ENCODE results near the gene TMEM242.
"Not testable (repeated sequence)": the region's sequence is repeated elsewhere in the genome, so short reads cannot be mapped to it uniquely, and the experiment has no call there.

The TMEM242 gene

DNA sequence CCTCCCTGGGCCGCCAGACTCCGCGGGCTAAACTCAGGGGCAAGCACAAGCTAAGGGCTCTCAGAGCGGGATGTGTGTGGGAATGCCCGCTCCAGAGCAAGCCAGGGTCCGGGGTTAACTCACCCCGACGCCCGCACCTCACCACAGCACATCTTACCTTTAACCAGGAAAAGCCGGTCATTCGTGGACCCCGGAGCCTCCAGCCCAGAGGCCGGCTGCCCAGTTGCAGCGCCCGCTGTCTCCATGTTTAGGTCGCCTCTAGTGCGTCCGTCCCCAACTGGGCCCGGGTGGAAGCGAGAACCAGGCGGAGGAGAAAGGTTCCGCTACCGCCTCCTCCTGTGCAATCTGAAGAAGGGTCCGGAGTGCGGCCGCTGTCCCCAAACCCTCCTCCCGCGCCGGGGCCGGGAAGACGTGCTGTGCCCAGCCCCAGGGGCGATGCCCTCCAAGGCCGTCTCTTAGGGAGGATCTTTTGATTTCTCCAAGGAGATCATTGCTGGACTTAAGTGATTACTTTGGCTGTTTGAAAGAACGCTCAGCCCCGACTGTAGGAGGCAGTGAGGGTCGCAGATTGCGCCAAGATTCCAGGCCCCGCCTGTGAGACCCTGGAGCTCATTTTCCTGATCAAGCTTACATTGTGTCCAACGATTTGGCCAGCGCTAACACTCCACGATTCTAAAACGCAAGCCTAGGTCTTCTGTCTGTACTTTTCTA, at the start of gene TMEM242:
TSS of gene TMEM242 (minus strand) at position 265 of the 711 bp plus-strand sequence. CDS start at position 245, 20 bp downstream.
- DNase-seq, result peak; percentile 86

DNA sequence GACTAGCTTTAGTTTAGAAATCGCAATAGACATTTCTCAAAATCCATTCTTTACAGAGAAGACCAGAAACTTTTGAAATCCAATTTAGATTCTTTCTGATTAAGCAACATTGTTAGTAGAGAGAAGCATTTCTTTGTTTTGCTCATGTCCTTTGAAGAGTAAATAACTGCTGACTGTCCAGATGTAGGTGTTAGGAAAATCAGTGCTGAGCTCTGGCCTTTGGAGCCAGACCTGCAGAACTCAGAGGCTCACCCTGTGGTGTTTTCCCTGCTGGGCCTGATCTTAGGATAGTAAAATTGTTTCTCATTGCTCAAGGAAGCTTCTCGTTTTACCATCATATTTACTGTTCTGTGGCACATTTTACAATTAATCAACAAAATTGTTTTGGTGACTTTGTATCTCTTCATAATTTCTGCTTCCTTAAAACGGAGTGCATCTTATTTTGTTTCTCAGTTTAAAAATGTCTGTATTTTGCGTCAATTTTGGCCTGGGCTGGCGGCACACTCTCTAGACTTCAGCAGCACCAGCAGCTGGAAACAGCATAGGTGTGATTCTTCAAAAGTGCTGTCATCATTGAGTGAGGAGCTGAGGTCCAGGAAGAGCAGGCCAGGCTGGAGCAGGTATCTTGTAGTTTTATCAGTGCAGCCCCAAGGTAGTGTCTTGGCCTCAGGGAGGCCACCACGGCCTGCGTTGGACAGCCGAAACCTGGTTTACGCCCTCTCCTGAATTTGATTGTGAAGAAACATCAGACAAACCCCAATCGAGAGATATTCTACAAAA, 49.4 kb upstream of the TMEM242 start:
- DNase-seq, result no peak

- no peak for DNase-seq
Measured at GRCh38 chr6:157370755-157371154, 47.4 kb upstream of the TMEM242 start.

GRCh38 chr6:157368359-157369049, 45.2 kb upstream of the TMEM242 start:
- no peak for DNase-seq

DNA sequence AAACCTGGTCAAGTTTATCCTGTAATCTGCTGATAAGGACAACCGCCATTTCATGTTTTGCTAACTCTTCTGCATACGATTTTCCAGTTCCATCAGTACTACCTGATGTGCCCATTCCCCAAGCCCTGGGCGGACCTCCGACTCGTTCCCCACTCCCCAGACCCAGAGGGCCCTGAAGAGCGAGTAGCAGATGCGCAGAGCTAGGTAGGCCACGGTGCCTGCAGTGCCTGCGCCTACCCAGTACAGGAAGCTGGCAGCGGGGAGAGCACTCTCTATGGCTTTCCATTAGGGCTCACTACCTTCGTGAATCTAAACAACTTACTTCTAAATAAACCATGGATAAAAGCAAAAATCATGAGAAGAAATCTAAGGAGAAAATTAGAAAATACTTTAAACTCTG, 43.3 kb upstream of the TMEM242 start:
- no peak for DNase-seq

GRCh38 chr6:157364705-157365104, 41.4 kb upstream of the TMEM242 start:
- DNase-seq, result no peak

DNA sequence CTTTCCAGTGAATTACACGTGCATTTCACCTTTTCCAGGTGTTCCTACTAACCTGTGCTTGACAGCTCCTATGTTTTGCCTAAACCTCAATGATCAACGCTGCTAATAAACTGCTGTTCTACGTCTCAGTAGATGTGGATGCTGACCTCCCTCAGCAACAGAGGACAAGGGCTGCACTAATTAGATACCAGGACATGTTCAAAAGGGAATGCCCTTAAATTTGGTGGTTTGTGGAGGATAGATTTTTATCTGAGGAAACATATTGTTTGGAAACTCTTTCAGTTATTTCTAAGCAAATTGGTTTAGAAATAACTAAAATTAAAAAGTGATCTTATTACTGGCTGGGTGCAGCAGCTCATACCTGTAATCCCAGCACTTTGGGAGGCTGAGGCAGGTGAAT, 38.6 kb upstream of the TMEM242 start:
- DNase-seq, result no peak

GRCh38 chr6:157358287-157358686, 35.0 kb upstream of the TMEM242 start:
- DNase-seq, result no peak

- DNase-seq, result no peak
Measured at GRCh38 chr6:157346373-157346772, 23.1 kb upstream of the TMEM242 start.

GRCh38 chr6:157343732-157344131, 20.4 kb upstream of the TMEM242 start:
- DNase-seq, result no peak

- no peak for DNase-seq
Measured at GRCh38 chr6:157339432-157339831, 16.1 kb upstream of the TMEM242 start.

DNA sequence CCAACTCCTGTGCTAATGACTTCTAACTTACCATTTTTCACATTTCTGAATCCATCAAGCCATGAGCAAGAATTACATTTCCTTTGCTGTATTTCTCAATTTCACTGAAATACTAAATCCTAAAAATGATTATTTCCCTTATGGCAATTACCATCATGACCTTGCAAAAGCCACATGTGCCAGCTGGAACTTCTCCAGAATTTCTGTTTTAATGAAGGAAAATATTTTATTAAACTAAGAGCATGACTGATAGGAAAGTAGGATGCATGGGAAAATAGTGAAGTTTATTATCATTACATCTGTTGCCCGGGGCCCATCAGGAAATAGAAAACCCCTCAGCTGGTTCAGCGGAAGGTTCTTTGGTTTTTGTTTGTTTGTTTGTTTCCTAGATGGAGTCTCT, 14.4 kb upstream of the TMEM242 start:
- no peak for DNase-seq

DNA sequence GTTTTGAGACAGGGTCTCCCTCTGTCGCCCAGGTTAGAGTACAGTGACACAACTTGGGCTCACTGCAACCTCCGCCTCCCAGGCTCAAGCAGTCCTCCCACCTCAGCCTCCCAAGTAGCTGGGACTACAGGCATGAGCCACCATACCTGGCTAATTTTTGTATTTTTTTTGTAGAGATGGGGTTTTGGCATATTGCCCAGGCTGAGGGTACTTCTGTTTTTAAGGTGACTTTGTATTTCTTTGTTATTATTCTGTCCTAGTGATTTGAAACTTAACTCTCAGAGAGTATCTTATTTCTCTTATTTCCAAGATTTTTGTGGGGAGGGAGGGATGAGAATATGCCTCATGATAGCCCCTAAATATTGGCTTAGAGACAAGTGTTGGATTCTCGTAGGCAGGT, 14.0 kb upstream of the TMEM242 start:
- not testable (repeated sequence) for DNase-seq

DNA sequence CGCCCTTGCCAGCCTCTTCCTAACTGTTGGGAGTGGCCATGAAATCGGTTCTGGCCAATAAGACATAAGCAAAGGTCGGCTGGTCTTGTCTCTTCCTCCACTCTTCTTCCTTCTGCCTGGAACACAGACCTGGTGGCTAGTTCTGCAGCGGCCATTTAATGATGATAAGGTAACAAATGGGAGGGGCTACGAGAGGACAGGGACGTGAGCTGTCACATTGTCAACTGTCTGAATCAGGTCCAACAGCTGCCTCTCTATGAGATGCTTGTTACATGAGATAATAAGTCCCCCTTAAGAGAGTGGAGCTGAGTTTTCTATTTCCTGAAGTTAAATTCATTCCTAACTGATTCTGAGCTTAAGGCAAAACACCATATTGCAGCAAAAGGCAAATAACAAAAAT, 12.5 kb upstream of the TMEM242 start:
- no peak for DNase-seq

- no peak for DNase-seq
Measured at GRCh38 chr6:157333956-157334355, 10.6 kb upstream of the TMEM242 start.

DNA sequence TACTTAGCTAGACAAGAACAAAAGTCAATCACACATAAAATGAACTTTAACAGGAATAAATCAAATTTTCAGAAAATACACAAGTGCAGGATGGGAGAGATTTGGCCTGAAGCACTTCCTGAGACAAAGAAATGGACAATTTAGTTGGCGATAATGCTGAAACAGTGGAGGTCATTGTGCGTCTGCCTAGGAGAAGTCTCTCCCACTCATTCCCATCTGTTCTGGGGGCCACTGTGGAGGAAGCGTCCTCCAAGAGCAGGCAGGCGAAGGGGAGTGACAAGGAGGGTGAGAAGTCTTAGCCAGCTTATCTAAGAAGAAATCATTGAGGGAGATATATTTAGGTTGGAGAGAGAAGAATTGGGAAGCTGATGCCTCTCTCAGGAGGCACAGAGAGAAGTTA, 10.2 kb upstream of the TMEM242 start:
- DNase-seq, result no peak

DNA sequence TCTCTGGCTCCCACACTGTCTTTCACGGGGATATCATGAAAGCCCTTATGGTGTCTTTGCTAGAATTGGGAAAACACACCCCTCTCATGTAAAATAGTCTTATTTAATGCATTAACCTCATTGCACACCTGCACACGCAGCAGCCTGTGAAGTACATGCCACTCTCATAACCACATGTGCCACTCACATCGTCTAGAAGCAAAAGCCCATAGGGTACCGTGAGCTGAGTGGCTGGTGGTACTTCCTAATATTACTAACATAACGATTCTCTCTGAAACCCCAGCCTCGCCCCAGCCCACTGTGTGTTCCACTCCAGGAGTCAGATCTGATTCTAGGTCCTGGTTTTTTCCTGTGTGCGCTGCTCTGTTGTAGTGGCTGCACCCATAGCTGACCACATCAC, 9.5 kb upstream of the TMEM242 start:
- no peak for DNase-seq

GRCh38 chr6:157330831-157331230, 7.5 kb upstream of the TMEM242 start:
- DNase-seq, result no peak

- DNase-seq, result no peak
Measured at GRCh38 chr6:157329829-157330228, 6.5 kb upstream of the TMEM242 start.

DNA sequence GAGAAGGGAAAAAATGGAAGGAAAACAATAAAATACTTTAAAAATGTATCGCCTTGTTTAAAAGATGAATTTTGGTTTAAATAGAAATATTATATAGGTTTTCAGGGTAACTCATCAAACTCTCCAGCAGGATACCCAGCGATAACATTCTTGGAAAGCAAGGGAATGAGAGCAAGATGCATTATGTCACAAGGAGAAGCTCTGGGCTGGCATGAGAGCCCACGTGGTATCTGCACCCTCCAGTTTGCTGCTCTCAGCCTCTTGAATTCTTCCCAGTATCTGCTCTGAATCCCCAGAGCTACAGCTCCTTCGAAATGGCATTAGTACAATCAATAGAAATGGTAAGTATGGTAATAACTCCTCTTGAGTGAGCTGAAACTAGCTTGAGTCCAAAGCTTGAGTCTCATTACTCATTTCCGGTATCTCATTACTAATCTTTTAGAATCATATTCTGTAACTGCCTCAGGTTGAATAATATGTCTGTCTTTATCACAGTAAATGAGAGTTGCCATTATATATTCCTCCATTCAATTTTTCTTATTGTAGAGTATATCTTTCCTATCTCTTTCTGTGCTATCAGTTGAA, 4.9 kb upstream of the TMEM242 start:
- no peak for DNase-seq

DNA sequence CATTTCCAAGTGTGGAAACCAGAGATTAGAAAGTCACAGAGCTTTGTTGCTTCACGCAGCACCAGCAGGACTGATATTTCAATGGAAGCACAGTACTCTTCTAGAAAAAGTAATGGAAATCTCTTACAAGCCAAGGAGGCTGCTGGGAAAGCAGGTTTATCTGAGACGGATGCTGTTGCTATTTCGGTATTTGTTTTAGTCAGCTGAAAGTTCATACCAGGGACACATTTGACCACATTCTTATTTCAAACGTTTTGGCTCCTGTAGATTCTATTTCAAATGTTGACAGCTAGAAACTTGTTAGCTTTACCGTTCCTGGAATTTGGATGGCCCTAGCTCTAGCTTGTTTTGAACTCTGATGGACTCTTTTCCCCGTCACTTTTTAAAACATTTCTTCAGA, 3.7 kb upstream of the TMEM242 start:
- no peak for DNase-seq

- no peak for DNase-seq
Measured at GRCh38 chr6:157325069-157325805, 1.9 kb upstream of the TMEM242 start.

GRCh38 chr6:157323966-157324300, 614 bp upstream of the TMEM242 start:
- peak; percentile 17 for DNase-seq
